Measurements from ENCODE around the gene SSTR3. TPM values are rescaled to one million over a fixed set of nuclear protein-coding genes. Genes with fewer than 3 reads are reported as not detected.

The SSTR3 gene
- total and polyA plus RNA-seq, 10 of the 15 experiments (the other 5 are each of a cell fraction or from before 2014, with no cell fraction given) = 0.03 to 4.5 (median 2.4) TPM

DNA sequence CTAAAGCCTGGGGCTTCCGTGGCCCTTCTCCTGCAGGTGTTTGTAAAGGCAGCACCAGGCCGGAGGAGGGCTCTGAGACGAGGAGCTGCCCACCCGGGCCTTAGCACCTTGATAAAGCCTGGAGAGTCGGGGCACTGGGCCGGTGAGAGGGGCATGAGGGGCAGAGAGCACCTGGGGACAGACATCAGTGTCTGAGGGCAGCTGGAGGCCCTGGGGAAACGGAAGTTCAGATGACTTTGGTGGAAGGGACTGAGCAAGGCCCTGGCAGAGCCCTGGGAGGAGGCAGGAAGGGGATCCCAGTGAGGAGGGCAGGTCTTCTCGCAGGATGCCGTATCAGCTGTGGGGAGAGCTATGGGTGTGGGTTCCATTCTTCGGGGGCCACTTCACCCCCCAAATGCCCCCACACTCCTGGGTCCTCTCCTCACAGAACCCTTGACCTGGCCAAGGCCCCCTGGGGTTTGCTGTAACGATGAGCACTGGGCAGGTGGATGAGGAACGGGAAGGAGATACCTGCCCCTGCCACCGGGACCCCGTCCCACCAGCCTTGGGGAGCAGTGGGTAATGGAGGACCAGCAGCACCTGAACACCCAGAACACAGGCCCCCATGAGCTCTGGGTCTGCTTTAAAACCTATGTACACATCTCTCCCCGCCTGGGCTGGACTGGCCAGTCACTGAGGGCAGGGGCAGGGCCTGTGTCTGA is 31.6 kb downstream of the SSTR3 start:
- Histone ChIP-seq H3K27me3 (replicated peaks in 1 of 2; ENCODE audit: control insufficient read depth in 2 of 2, insufficient read depth in 2 of 2, low read length in 1 of 2) (no peaks in the 10 kb centered on the region; a peak in 2 of 4 replicates), H3K4me3 (no peak overlapping the region), H3K27ac (ENCODE audit: control insufficient read depth, insufficient read depth) (no peak overlapping the region), H3K79me2 (ENCODE audit: control insufficient read depth, insufficient read depth, low read length) (no peaks in the 10 kb centered on the region), H3K4me2 (ENCODE audit: control insufficient read depth, insufficient read depth) (no peak overlapping the region), H2AFZ (ENCODE audit: control insufficient read depth, low read depth, low read length) (no peak overlapping the region), H3K9ac (ENCODE audit: control insufficient read depth, insufficient read depth, low read length) (no peak overlapping the region), H3K4me1 (ENCODE audit: control insufficient read depth, insufficient read depth, low read length) (peaks cover 4% of the 10 kb centered on the region; the same call in 1 of the 2 replicates), H3K9me3 (replicated peaks; ENCODE audit: control insufficient read depth, insufficient read depth, low read length) (no peaks in the 10 kb centered on the region), H4K20me1 (ENCODE audit: control insufficient read depth, insufficient read depth) (no peaks in the 10 kb centered on the region), H3K36me3 (ENCODE audit: control insufficient read depth in 2 of 2, insufficient read depth in 2 of 2, low read length in 1 of 2) (no peaks in the 10 kb centered on the region)
- intact Hi-C loops (cut with micrococcal nuclease; ENCODE audit: unreplicated experiment) (no loop called here), in situ Hi-C loops (cut with MboI) (no loop called here)
- ChIA-PET SMC1A (ENCODE audit: uncharacterized antibody, unreplicated experiment) (interaction anchor here (0.7 to 1.3 kb wide), 2 partner anchors 13 to 17 kb away, joined by 3 read pairs; no protein-coding TSS in a partner anchor), RAD21 (ENCODE audit: unreplicated experiment) (no interaction called here), POLR2A (no interaction called here), CTCF (interaction anchor here (1.0 kb wide), 1 partner anchor 13 kb away, joined by 3 read pairs; no protein-coding TSS in a partner anchor)
- TF ChIP-seq, protein P1, sequence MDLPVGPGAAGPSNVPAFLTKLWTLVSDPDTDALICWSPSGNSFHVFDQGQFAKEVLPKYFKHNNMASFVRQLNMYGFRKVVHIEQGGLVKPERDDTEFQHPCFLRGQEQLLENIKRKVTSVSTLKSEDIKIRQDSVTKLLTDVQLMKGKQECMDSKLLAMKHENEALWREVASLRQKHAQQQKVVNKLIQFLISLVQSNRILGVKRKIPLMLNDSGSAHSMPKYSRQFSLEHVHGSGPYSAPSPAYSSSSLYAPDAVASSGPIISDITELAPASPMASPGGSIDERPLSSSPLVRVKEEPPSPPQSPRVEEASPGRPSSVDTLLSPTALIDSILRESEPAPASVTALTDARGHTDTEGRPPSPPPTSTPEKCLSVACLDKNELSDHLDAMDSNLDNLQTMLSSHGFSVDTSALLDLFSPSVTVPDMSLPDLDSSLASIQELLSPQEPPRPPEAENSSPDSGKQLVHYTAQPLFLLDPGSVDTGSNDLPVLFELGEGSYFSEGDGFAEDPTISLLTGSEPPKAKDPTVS (IDR thresholded peaks at IDR 0.05; ENCODE audit: low read depth, low read length) = no peak
- TF ChIP-seq BMI1 (IDR thresholded peaks at IDR 0.05; ENCODE audit: borderline replicate concordance) (no peak), CREM (IDR thresholded peaks at IDR 0.05; ENCODE audit: low read depth) (no peak), NBN (IDR thresholded peaks at IDR 0.05) (no peak), FOS (IDR thresholded peaks at IDR 0.05; ENCODE audit: borderline replicate concordance, extremely low read depth, insufficient read length) (no peak), NR2F1 (conservative IDR thresholded peaks at IDR 0.05) (no peak), STAT3 (IDR thresholded peaks at IDR 0.05; ENCODE audit: low read depth, low read length) (no peak), TCF12 (IDR thresholded peaks at IDR 0.05; ENCODE audit: low read depth, low read length) (no peak), ZNF622 (IDR thresholded peaks at IDR 0.05) (no peak), BACH1 (IDR thresholded peaks at IDR 0.05; ENCODE audit: borderline replicate concordance) (no peak), HDAC2 (IDR thresholded peaks at IDR 0.05) (no peak), JUND (IDR thresholded peaks at IDR 0.05; ENCODE audit: low read depth, low read length) (no peak), TARDBP (IDR thresholded peaks at IDR 0.05; ENCODE audit: borderline replicate concordance) (no peak)
- TF ChIP-seq, protein P2, sequence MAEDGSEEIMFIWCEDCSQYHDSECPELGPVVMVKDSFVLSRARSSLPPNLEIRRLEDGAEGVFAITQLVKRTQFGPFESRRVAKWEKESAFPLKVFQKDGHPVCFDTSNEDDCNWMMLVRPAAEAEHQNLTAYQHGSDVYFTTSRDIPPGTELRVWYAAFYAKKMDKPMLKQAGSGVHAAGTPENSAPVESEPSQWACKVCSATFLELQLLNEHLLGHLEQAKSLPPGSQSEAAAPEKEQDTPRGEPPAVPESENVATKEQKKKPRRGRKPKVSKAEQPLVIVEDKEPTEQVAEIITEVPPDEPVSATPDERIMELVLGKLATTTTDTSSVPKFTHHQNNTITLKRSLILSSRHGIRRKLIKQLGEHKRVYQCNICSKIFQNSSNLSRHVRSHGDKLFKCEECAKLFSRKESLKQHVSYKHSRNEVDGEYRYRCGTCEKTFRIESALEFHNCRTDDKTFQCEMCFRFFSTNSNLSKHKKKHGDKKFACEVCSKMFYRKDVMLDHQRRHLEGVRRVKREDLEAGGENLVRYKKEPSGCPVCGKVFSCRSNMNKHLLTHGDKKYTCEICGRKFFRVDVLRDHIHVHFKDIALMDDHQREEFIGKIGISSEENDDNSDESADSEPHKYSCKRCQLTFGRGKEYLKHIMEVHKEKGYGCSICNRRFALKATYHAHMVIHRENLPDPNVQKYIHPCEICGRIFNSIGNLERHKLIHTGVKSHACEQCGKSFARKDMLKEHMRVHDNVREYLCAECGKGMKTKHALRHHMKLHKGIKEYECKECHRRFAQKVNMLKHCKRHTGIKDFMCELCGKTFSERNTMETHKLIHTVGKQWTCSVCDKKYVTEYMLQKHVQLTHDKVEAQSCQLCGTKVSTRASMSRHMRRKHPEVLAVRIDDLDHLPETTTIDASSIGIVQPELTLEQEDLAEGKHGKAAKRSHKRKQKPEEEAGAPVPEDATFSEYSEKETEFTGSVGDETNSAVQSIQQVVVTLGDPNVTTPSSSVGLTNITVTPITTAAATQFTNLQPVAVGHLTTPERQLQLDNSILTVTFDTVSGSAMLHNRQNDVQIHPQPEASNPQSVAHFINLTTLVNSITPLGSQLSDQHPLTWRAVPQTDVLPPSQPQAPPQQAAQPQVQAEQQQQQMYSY (CRISPR knock-in tag; IDR thresholded peaks at IDR 0.05) = no peak
- TF ChIP-seq, protein P3, sequence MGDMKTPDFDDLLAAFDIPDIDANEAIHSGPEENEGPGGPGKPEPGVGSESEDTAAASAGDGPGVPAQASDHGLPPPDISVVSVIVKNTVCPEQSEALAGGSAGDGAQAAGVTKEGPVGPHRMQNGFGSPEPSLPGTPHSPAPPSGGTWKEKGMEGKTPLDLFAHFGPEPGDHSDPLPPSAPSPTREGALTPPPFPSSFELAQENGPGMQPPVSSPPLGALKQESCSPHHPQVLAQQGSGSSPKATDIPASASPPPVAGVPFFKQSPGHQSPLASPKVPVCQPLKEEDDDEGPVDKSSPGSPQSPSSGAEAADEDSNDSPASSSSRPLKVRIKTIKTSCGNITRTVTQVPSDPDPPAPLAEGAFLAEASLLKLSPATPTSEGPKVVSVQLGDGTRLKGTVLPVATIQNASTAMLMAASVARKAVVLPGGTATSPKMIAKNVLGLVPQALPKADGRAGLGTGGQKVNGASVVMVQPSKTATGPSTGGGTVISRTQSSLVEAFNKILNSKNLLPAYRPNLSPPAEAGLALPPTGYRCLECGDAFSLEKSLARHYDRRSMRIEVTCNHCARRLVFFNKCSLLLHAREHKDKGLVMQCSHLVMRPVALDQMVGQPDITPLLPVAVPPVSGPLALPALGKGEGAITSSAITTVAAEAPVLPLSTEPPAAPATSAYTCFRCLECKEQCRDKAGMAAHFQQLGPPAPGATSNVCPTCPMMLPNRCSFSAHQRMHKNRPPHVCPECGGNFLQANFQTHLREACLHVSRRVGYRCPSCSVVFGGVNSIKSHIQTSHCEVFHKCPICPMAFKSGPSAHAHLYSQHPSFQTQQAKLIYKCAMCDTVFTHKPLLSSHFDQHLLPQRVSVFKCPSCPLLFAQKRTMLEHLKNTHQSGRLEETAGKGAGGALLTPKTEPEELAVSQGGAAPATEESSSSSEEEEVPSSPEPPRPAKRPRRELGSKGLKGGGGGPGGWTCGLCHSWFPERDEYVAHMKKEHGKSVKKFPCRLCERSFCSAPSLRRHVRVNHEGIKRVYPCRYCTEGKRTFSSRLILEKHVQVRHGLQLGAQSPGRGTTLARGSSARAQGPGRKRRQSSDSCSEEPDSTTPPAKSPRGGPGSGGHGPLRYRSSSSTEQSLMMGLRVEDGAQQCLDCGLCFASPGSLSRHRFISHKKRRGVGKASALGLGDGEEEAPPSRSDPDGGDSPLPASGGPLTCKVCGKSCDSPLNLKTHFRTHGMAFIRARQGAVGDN (IDR thresholded peaks at IDR 0.05) = no peak
- FAIRE-seq (no peak), ATAC-seq (no peak), DNase-seq (ENCODE audit: low read depth, low spot score) (no peak)
- WGBS (ENCODE audit: insufficient coverage, insufficient replicate concordance, low lambda C conversion rate, missing lambda C conversion rate) = 52% methylated on average over 14 of the region's 15 CpGs
- BruUV-seq (replicated peaks) = no TSS peak

Data from GM12878 (cell line).